GM18873 (cell line): Measurements from ENCODE around the gene SCAMP4.

ENCODE experiments used
- ATAC-seq: cut with Tn5 transposase; IDR thresholded peaks from one replicate; pipeline ENCODE4 v1.9.1; 2021; ENCODE audit warnings: mild to moderate bottlenecking, moderate library complexity, moderate number of reproducible peaks; ENCODE audit not compliant: unreplicated experiment, low FRiP score

The SCAMP4 gene

DNA sequence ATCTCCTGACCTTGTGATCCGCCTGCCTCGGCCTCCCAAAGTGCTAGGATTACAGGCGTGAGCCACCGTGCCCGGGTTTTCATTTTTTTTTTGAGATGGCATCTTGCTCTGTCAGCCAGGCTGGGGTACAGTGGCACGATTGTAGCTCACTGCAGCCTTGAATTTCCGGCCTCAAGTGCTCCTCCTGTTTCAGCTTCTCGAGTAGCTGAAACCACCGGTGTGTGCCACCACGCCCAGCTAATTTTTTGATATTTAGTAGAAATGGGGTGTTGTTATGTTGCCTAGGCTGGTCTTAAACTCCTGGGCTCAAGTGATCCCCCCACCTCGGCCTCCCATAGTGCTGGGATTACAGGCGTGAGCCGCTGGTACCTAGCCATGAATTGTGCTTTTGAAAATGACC is 5.9 kb downstream of the SCAMP4 start:
- no peak for ATAC-seq

DNA sequence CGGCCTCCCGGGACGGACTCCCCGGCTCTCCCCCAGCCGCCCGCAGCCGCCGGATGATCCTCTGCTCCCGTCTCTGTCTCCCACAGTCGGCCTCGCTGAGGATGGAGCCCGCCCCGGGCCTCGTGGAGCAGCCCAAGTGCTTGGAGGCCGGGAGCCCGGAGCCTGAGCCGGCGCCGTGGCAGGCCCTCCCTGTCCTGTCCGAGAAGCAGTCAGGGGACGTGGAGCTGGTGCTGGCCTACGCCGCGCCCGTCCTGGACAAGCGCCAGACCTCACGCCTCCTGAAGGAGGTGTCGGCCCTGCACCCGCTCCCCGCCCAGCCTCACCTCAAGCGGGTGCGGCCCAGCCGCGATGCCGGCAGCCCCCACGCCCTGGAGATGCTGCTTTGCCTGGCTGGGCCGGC is 6.8 kb downstream of the SCAMP4 start:
- no peak for ATAC-seq

DNA sequence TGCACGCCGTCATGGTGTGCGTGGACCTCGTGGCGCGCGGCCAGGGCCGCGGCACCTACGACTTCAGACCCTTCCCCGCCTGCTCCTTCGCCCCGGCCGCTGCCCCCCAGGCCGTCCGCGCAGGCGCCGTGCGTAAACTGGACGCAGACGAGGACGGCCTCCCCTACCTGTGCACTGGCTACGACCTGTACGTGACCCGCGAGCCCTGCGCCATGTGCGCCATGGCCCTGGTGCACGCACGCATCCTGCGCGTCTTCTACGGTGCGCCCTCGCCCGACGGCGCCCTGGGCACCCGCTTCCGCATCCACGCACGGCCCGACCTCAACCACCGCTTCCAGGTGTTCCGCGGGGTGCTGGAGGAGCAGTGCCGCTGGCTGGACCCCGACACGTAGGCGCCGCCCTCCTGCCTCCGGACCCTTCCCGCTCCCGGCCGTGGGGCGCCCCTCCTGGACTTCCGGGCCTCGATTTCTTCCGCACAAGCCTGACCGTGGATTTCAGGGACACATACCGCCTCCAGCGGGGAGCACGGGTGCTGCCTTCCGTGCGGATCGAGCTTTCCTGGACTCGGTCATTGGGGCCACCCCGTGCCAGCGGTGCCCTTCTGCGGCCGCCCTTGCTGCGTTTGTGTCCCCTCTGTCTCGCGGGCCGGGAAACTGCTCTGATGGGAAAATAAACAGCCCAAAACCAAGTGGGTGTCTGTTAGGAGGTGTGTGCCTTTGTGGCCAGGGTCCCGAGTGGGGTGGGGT is 7.7 kb downstream of the SCAMP4 start:
- no peak for ATAC-seq

DNA sequence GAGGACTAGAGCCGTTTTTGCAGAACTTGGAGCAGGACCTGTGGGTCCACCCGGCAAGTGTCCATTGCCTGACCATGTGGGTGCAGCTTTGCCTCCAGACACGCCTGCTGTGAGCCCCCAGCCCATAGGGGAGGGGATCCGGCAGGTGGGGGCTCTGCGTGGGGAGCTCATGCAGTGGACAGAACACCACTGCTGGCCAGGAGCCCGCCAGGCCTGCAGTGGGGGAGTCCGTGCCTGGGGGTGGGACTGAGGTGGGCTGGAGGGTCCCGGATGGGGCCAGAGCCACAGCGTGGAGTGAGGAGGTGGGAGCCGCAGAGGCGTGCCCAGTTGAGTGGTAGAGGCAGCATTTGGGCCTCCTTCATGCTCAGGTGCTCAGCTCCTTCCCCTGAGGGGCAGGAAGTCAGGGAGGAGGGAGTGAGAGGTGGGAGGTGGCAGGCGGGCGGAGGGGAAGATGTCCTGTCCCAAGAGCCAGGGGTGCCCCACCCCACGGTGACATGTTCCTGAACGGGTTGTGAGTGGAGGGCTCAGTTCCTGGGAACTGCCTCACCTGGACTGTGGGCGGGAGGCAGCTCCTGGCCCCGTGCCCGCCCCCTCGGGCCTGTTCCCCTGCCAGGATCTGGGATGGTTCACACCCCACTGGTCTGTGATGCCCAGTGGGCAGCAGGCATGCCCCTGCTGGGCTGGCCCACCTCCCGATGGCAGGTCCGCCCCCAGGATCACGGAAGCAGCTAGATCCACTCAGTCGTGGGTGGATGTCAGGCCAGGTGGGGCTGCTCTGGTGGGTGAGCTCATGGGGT is 8.8 kb downstream of the SCAMP4 start:
- ATAC-seq = no peak

DNA sequence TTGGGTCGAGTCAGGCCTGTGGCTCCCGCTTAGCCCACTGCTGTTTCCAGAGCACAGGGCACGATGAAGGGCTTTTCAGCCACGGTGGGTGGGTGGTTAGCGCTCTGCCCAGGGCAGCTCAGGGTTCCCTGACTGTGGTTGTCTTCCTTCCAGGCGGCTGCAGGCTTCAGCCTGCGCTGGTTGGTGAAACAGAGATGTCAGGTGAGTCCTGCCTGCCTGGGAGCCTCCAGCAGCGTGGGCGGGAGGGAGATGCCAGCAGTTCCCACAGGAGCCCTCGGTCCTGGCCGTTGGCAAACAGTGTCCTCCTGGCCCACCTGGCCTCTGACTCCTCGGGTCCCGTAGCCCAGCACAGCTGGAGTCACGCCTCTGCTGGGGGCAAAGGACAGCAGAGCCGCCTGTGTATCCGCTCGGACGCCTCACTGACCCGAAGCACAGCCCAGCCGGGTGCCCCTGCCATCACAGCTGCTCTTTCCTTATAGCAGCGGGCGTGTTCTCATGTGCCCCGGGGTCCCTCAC is 9.7 kb downstream of the SCAMP4 start:
- no peak for ATAC-seq

DNA sequence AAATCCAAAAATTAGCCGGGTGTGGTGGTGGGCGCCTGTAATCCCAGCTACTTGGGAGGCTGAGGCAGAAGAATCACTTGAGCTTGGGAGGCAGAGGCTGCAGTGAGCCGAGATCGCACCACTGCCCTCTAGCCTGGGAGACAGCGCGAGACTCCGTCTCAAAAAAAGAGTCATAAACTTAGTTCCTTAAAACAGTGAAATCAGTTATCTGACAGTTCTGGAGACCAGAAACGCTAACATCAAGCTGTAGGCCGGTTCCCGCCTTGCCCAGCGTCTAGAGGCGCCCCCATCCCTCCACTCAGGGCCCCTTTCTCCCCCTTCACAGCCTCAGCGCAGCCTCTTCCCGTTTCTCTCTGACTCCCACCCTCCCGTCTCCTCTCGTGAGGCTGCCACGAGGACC is 11.9 kb downstream of the SCAMP4 start:
- ATAC-seq = no peak

DNA sequence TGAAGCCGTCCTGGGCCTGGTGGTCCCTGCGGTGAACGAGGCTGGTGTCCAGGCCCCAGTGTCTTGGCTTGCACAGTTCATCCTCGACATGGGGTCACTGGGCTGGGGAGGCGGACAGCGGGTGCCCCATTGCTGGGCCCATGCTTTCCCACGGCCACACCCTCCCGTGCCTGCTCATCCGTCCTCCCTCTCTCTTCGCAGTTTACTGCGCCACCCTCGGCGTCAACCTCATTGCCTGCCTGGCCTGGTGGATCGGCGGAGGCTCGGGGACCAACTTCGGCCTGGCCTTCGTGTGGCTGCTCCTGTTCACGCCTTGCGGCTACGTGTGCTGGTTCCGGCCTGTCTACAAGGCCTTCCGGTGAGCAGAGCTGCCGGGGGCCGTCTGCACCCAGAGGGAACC is 12.7 kb downstream of the SCAMP4 start:
- no peak for ATAC-seq

DNA sequence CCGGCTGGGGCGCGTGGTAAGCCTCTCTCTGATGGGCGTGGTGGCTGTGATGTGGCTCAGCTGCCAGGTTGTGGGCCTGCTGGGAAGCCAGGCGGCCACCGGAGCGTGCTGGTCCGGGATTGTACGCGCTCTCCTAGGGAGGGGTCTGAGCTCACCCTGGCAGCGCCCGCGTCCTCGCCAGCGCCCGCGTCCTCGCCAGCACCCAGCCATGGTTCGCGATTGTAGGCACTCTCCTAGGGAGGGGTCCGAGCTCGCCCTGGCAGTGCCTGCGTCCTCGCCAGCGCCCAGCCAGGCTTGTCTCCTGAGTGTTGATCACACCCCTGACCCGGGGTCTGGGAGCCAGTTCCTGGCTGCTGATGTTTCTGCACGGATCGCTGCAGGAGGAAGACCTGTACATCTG is 13.8 kb downstream of the SCAMP4 start:
- ATAC-seq = no peak

DNA sequence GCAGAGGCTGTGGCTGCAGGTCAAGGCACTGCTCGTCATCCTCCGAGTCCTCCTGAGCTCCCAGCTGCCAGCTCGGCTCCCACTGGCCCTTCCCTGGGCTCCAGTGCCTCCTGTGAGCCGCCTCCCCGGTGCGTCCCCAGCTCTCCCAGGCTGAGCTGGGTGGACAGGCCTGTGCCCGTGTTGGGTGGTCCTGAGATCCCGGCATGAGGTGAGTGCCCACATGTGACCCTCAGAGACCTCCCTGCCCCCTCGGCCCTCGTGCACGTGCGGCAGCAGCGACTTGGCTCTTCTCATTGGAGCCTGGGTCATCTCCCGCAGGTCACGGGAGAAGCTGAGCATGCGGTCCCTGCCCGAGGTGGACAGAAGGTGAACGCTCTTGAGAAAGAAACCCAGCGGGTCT is 15.4 kb downstream of the SCAMP4 start:
- ATAC-seq = no peak

DNA sequence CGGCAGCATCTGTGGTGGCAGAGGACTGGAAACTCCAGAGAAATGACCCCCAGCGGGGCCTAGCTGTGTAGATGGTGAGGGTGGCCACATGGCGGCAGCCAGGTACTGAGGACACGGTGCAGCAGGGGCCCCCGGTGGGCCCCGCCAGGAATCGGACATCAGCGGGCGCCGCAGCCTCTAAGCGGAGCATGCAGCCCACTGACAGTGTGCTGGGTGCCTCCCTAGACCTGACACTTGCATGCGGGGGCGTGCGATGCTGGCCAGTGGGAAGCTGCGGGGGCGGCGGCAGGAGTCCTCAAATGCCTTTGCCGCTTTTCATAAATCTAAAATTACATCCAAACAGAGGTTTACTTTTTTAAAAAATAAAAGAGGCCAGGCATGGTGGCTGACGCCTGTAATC is 16.1 kb downstream of the SCAMP4 start:
- ATAC-seq = no peak

DNA sequence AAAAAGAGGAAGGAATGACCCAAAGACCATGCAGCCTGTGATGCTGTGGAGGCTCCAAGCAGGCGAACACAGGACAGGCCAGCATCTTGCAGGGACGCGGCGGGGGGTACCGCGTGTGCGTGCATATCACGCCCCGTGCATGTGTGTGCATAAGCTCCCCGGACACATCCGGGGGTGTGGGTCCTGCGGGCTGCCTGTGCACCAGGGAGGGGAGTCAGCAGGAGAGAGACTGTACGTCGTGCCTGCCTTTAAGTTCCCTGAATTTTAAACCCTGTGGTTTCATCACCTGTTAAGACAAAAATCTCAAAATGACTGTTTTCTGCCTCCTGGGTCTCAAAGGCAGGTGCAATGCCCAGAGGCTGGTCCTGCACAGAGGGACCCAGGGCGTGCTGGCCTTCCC is 16.6 kb downstream of the SCAMP4 start:
- no peak for ATAC-seq

DNA sequence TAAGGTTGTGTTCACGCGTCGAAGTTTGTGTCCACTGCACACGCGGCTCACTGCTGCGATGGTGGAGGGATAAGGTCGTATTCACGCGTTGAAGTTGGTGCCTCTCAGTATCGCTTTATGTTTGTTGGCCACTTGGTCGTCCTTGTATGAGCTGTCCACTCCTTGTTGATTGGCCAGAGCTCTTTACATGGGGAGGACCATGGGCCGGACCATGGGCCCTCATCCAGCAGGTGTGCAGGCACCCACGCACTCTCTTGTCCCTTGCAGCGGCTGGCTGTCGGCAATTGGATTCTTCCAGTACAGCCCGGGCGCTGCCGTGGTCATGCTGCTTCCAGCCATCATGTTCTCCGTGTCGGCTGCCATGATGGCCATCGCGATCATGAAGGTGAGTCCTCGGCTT is 17.6 kb downstream of the SCAMP4 start:
- no peak for ATAC-seq

DNA sequence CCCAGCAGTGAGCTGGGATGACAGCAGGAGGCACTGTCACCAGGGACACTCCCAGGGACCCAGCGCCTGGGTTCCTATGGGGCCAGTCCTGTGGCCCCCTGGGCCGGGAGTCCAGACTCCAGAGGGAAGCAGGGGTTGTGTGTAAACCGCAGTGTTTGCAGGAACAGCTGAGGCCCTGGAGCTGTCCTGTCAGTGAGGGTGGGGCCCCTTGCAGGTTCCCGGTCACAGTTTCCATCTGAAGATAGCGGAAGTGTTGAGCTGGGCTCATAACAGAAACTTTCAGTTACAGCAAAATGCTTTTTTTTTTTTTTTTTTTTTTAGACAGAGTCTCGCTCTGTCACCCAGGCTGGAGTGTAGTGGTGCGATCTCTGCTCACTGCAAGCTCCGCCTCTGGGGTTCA is 18.1 kb downstream of the SCAMP4 start:
- ATAC-seq = no peak

DNA sequence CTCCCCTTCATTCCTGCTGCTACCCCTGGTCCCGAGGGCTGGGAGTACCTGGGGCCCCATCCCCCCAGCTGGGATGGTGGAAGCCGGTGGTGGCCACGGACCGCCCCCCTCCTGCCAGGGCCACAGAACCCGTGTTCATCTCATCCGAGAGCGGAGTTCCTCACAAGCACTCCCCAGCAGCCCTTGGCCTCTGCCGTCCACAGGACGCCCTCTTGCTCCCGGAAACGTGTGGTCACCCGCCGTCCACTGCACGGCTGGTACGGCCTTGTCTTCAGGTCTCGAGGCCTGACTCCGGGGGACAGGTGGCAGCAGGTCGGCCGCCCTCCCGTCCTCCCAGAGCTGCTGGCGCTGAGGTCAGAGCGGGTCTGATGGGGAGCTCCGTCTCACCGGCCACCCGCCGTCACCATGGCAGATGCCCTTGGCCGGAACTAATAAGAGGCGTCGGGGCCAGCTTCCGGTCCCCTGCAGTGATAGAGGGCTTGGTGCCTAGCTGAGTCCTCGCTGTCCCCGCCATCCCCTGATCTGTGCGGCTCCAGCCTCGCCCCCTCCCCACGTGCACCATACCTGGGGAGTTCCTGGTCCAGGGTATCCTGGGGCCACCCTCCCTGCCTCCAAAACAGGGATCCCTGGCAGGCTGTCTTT is 19.2 kb downstream of the SCAMP4 start:
- no peak for ATAC-seq

DNA sequence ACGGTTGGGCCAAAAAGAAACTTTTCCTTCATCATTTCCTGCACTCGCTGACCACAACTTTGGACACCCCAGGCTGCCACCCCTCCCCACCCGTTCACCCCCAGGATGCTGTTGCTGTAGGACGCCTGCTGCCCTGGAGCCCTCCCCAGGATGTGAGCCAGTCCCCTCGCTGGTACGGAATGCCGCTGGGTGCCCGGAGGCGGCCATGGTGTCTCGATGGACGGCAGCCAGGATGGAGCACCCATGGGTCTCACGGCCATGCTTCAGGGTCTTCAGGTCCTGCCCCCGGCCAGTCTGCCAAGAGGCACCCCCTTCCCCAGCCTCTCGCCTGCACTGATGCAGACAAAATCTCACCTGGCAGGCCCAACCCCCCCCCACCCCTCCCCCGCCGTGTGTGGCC is 20.3 kb downstream of the SCAMP4 start:
- no peak for ATAC-seq

DNA sequence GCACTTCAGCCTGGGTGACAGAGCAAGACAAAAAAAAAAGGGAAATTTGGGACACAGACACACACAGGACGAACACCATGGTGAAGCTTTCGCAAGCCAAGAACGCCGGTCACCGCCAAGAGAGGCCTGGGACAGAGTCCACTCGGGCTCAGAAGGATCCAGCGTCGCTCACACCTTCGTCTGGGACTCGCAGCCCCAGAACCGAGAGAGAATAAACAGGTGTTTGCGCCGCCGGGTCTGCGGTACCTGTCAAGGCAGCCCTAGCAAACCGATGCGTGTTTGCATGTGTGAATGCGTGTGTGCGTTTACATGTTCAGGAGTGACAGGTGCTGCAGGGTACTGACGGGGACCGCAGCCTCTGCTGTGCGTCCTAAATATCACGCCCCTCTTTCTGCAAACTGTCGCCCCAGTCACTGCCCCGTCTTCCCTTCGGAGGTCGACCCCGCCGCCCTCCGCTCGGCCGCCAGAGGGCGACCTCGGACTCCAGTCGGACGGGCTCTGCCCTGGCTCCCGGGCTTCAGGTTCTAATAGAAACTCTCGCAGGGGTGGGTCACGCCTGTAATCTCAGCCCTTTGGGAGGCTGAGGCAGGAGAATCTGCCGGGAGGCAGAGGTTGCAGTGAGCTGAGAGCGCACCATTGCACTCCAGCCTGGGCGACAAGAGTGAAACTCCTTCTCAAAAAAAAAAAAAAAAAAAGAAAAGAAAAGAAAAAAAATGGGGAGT is 24.0 kb downstream of the SCAMP4 start:
- ATAC-seq = no peak

DNA sequence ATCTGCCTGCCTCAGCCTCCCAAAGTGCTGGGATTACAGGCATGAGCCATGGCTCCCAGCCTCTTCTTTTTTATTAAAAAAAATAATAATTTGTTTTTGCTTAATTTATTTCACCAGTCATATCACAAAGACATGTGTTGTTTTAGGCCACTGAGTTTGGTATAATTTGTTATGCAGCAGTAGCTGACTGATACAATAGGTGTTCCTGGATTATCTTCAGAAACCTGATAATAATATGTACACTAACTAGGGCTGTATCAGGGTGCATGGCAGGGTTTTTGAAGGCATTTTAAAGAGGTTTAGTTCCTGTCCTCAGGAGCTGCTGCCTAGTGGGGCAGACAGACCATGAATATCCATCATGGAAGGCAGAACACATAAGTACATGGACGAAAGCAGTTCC is 26.2 kb downstream of the SCAMP4 start:
- ATAC-seq = no peak

DNA sequence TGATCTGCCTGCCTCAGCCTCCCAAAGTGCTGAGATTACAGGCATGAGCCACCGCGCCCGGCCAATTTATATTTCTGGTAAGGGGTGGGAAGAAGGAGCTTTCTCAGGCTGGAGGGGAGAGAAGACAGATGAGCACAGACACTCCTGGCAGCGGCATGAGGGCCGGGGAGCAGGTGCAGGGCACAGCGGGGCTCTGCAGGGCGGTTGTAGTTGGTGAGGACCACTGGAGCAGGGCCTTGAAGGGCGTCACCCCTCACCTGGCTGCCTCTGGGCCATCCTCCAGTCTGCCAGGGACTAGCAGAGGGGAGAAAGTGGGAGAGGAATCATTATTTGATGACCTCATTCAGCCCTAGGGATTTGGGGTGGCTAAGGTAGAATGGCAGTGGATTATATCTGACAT is 27.2 kb downstream of the SCAMP4 start:
- ATAC-seq = no peak

DNA sequence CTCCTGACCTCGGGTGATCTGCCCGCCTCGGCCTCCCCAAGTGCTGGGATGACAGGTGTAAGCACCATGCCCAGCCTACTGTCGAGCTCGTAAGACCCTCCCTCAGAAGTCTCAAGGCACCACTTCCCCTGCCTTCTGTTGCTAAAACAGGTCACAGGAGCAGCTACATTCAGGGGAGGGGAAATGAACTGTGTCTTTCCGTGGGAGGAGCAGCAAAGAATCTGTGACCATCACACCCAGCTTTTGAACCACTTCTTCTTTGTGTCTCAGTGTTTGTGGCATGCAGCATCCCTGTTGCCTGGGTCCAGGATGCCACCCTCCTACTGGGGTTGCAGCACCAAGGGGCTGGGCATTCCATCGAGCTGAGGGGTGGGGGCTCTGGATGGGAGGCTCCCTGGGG is 28.0 kb downstream of the SCAMP4 start:
- no peak for ATAC-seq

DNA sequence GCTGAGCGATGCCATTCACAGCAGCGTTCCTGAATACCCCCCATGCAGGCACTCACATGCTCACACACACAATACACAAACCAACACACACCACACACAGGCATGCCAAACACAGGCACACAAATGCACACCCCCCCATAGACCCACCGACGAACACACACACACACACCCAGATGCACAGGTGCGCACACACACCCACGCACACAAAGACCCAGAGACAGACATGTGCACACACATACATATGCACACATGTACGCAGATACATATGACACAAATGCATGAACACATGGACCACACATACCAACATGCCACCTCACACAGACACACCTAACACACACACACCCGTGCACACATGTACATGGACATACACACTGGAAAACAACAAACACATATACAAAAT is 28.7 kb downstream of the SCAMP4 start:
- ATAC-seq = no peak
